NCI-H1092 treated with DMSO at 0.1 percent for 48 hours (cell line): Measurements from ENCODE around the gene SELENOS.
A peak's percentile ranks its signal among the peaks of the same experiment; 100 is the strongest.

ENCODE experiments used
- DNase-seq: peaks from one replicate; lab custom pipeline; 2025; lab: John Stamatoyannopoulos, UW

The SELENOS gene

GRCh38 chr15:101250873-101251829 lies 26.1 kb downstream of the SELENOS start:
- peak; percentile 40 for DNase-seq

- peak; percentile 12 for DNase-seq
These were observed 26.9 kb downstream of the SELENOS start for GRCh38 chr15:101250341-101250831.

GRCh38 chr15:101248274-101248673 lies 29.0 kb downstream of the SELENOS start:
- no peak for DNase-seq

- no peak for DNase-seq
These were observed 30.2 kb downstream of the SELENOS start for GRCh38 chr15:101246824-101247745.

- DNase-seq = no peak
These were observed 30.9 kb downstream of the SELENOS start for GRCh38 chr15:101246391-101246790.

GRCh38 chr15:101244889-101245668 lies 32.2 kb downstream of the SELENOS start:
- DNase-seq = no peak

- DNase-seq = no peak
These were observed 33.1 kb downstream of the SELENOS start for GRCh38 chr15:101244036-101244781.

GRCh38 chr15:101243420-101243819 lies 33.9 kb downstream of the SELENOS start:
- DNase-seq = no peak

- DNase-seq = no peak
These were observed 34.3 kb downstream of the SELENOS start for GRCh38 chr15:101242999-101243336.

GRCh38 chr15:101242160-101242998 lies 34.9 kb downstream of the SELENOS start:
- DNase-seq = no peak

GRCh38 chr15:101240358-101240757 lies 36.9 kb downstream of the SELENOS start:
- no peak for DNase-seq

- no peak for DNase-seq
These were observed 37.6 kb downstream of the SELENOS start for GRCh38 chr15:101239724-101240136.

- DNase-seq = no peak
These were observed 40.0 kb downstream of the SELENOS start for GRCh38 chr15:101237251-101237650.

GRCh38 chr15:101233651-101234280 lies 43.5 kb downstream of the SELENOS start:
- DNase-seq = no peak

- DNase-seq = no peak
These were observed 44.6 kb downstream of the SELENOS start for GRCh38 chr15:101232677-101233076.

GRCh38 chr15:101228313-101228712 lies 49.0 kb downstream of the SELENOS start:
- DNase-seq = no peak

- DNase-seq = no peak
These were observed 51.6 kb downstream of the SELENOS start for GRCh38 chr15:101225658-101226057.
